KOPT-K1 (cell line): ENCODE data around the gene MGLL.
"Not testable (repeated sequence)": the region's sequence is repeated elsewhere in the genome, so short reads cannot be mapped to it uniquely, and the experiment has no call there.

Experiments
- H3K27ac ChIP-seq: fragments of 200-600 bp; sonication (generic); 2 replicates; pipeline ENCODE4 v1.5.1; 2016; ENCODE audit warnings: antibody characterized with exemption, mild to moderate bottlenecking, low read depth, low read length; ENCODE audit not compliant: poor library complexity, severe bottlenecking
- H3K36me3 ChIP-seq: fragments of 200-600 bp; sonication (generic); 2 replicates; pipeline ENCODE4 v1.5.1; 2017; ENCODE audit warnings: antibody characterized with exemption, mild to moderate bottlenecking, low read length, moderate library complexity; ENCODE audit not compliant: insufficient read depth
- H3K9me3 ChIP-seq: fragments of 200-600 bp; sonication (generic); 2 replicates; pipeline ENCODE4 v1.5.1; 2017; ENCODE audit warnings: antibody characterized with exemption, low read length, mild to moderate bottlenecking; ENCODE audit not compliant: insufficient read depth, poor library complexity, severe bottlenecking

MGLL gene

DNA sequence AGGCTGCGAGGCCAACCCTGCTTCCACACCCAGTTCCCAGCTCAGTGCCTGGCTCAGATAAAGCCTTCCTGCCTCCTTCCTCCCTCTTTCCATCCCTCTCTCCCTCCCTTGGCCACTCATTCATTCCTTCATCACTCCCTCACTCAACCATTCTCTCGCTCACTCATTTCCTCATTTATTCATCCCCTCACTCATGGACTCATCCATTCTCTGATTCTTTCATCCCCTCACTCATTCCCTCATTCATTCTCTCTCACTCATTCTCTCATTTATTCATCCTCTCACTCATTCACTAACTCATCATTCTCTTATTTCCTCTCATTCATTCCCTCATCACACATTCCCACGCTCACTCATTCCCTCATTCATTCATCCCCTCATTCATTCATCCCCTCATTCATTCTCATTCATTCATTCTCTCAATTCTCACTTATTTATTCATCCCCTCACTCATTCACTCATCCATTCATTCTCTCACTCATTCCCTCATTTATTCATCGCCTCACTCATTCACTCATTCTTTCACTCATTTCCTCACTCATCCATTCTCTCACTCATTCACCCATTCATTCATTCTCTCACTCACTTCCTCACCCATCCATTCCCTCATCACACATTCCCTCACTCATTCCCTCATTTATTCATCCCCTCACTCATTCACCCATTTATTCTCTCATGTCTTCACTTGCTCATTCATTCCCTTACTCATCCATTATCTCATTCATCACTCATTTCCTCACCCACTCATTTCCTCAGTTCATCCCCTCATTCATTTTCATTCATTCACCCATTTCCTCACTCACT, 136.4 kb downstream of the MGLL start:
- Histone ChIP-seq H3K9me3 (no peaks in the 10 kb centered on the region), H3K36me3 (no peaks in the 10 kb centered on the region), H3K27ac (no peak overlapping the region)

DNA sequence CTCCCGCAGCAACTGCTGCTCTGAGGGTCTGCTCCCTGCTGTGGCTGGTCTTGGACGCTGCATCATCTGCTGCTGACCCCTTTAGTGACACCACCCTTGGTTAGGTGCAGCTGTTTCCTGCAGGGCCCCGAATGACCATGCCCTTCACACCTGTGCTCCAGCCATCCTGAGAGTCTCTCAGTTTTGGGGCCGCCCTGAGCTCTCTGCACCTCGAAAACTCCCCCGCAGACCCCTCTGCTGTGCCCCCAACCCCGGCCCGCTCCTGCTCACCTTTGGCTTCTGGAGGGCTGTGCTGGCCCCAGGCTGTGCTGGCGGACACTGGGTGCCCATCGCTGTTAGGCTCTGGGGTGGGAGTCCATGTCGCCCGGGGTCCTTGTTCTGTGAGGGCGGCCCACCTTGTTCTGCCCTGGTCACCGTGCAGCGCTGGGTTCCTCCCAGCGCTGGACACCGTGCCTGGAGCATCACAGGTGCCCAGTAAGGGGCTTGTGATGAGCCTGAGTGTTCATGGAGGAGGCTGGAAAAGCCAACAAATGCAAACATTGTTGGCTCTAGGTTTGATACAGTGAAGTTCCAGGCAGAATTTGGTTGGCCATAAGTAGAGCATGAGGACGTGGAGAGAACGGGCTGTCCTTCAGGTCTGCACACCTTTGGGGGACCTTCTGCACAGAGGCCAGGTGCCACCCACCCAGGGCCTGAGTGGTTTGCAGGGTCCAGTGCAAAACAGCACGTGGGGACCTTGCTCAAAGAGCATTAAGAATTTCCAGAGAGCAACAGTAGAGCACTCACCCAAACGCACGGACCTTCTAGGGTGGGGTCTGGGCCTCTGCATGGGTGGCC, 137.2 kb downstream of the MGLL start:
- Histone ChIP-seq H3K9me3 (no peaks in the 10 kb centered on the region), H3K36me3 (no peaks in the 10 kb centered on the region), H3K27ac (no peak overlapping the region)

DNA sequence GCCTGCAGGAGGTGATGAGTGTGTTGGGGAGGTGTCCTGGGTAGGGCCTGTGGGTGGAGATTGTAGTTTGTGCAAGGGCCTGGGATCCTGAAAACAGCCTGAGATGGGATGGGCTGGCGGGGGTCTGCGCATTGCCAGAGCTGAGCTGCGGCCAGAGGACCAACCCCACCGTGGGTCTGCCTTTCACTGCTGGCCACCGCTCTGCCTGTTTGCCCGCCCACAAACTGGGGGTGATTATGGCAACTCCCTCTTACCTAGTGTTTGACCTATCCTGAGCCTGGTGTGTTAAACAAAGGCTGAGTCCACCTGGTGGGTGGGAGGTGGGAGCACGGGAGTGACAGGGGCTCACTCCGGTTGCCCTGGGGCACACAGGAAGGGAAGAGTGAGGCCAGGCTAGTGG, 139.8 kb downstream of the MGLL start:
- H3K27ac ChIP-seq: no peak overlapping the region
- H3K9me3 ChIP-seq: no peaks in the 10 kb centered on the region
- H3K36me3 ChIP-seq: no peaks in the 10 kb centered on the region; the same call in 1 of the 2 replicates

GRCh38 chr3:127682175-127682554, 140.2 kb downstream of the MGLL start:
- H3K9me3 ChIP-seq, H3K36me3 ChIP-seq, H3K27ac ChIP-seq: not testable (repeated sequence)

DNA sequence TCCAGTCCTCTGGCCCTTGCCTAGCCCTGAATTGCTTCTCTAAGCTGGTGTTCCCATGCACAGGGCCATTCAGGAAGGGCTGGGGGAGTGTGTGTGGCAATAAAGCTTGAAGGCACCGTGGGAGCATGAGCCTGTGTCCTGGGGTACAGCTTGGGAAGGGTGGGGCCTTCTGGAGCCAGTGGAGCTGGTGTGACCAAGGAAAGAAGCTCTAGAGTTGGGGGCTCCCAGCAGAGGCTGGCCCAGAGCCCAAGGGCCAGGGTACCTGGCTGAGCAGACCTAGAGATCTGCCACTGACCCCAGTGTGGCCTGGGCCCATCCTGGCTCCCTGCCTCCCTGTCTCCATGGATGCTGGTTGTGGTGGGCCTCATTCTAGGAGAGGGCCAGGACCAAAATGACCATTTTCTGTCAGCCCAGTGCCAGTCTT, 141.5 kb downstream of the MGLL start:
- Histone ChIP-seq H3K27ac (no peak overlapping the region), H3K36me3 (no peaks in the 10 kb centered on the region; the same call in 1 of the 2 replicates)

DNA sequence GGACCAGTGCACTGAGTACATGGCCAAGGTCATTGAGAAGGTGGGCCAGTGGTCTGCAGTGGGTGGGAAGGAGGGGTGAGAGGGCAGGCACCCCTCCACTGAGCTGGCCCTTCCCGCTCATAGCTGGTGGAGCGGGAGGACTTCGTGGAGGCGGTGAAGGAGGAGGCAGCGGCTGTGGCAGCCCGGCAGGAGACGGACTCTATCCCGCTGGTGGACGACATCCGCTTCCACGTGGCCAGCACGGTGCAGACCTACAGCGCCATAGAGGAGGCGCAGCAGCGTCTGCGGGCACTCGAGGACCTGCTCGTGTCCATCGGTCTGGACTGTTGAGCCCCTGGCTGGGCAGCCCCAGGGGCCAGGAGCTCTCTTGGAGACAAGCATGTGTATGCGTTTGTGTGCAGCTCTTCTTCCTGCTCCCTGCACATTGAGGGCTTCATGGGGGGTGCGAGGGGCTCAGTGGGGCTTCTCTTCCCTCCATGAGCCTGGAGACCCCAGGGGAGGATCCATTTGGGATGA, 142.1 kb downstream of the MGLL start:
- Histone ChIP-seq H3K9me3 (no peaks in the 10 kb centered on the region), H3K27ac (no peak overlapping the region), H3K36me3 (no peaks in the 10 kb centered on the region; the same call in 1 of the 2 replicates)

More for the DNA sequence above, 141.5 kb downstream of the MGLL start:
- no peaks in the 10 kb centered on the region for H3K9me3 ChIP-seq

- Histone ChIP-seq H3K27ac (no peak overlapping the region), H3K36me3 (no peaks in the 10 kb centered on the region; the same call in 1 of the 2 replicates), H3K9me3 (no peaks in the 10 kb centered on the region)
Observed at GRCh38 chr3:127679534-127680145, 142.7 kb downstream of the MGLL start.

DNA sequence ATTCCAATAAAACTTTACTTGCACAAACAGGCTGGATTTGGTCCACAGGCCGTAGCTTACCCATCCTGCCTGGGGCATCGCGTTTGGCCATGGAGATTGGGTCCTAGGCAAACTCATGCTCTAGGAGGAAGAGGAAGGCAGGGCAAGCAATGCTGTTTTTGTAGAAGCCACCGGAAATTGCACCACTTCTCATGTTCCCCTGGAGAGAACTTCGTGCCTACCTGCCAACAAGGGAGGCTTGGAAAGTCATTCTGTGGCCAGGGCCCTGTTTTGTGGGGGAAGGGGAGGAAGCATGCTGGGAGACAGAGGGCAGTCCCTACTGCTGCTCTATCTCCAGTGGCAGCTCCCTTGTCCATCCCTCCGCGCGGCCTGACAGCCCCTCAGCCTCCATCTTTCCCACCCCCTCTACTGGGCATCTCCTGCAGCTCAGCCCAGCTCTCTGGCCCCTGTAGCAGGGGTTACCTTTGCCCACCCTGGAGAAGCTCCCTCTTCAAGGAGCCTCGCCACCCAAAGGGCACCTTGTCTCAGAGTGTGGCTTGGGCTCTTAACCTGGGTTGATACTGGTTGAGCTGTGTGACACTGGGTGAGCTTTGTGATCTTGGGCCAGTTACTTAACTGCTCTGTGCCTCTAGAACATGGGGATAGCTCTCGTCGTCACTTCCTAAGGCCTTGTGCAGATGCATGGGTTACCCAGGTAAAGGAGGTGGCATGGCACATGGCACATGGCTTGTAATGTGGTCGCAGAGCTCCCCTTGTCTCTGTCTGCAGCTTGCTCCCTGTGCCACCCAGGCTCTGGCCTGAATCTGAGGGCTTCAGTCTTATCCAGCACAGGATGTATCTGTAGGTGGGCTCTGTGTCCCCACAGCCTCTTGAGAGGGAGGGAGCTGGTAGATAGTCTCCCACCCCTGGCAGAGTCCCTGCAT, 143.4 kb downstream of the MGLL start:
- Histone ChIP-seq H3K36me3 (no peaks in the 10 kb centered on the region; the same call in 1 of the 2 replicates), H3K9me3 (no peaks in the 10 kb centered on the region), H3K27ac (no peak overlapping the region)

DNA sequence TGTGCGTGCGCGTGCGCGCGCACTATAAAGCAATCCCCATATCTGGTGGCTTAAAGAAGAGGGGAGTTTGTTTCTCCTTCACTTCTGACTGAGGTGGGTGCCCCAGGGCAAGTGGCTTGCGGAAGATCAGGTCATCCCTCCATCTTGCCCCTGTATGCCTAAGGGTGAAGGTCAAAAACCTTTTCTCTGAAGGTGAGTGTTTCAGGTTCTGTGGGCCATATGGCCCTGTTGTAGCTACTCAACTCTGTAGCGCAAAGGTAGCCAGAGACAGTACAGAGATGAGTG, 144.1 kb downstream of the MGLL start:
- H3K27ac ChIP-seq: no peak overlapping the region
- H3K9me3 ChIP-seq: no peaks in the 10 kb centered on the region
- H3K36me3 ChIP-seq: no peaks in the 10 kb centered on the region; the same call in 1 of the 2 replicates

GRCh38 chr3:127677541-127678314, 144.6 kb downstream of the MGLL start:
- Histone ChIP-seq H3K9me3 (no peaks in the 10 kb centered on the region), H3K36me3 (no peaks in the 10 kb centered on the region; the same call in 1 of the 2 replicates), H3K27ac (no peak overlapping the region)

DNA sequence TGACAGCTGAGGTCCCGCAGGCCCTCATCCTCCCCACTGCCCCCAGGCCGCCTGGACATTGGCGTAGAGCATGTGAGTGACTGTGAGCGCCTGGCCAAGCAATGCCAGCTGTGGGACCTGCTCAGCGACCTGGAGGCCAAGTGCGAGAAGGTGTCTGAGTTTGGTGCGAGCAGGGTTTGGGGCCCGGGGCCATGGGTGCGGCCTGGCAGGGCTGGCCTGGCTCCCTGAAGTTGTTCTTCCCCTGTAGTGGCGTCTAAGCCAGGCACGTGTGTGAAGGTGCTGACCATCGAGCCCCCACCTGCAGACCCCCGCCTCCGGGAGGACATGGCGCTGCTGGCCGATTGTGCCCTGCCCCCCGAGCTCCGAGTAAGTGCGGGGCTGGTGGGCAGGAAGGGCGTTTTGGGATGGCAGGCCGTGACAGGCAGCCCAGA, 145.4 kb downstream of the MGLL start:
- Histone ChIP-seq H3K36me3 (no peaks in the 10 kb centered on the region; the same call in 1 of the 2 replicates), H3K9me3 (no peaks in the 10 kb centered on the region), H3K27ac (no peak overlapping the region)

- Histone ChIP-seq H3K9me3 (no peaks in the 10 kb centered on the region), H3K36me3 (no peaks in the 10 kb centered on the region; the same call in 1 of the 2 replicates), H3K27ac (no peak overlapping the region)
Observed at GRCh38 chr3:127676456-127676855, 145.9 kb downstream of the MGLL start.

DNA sequence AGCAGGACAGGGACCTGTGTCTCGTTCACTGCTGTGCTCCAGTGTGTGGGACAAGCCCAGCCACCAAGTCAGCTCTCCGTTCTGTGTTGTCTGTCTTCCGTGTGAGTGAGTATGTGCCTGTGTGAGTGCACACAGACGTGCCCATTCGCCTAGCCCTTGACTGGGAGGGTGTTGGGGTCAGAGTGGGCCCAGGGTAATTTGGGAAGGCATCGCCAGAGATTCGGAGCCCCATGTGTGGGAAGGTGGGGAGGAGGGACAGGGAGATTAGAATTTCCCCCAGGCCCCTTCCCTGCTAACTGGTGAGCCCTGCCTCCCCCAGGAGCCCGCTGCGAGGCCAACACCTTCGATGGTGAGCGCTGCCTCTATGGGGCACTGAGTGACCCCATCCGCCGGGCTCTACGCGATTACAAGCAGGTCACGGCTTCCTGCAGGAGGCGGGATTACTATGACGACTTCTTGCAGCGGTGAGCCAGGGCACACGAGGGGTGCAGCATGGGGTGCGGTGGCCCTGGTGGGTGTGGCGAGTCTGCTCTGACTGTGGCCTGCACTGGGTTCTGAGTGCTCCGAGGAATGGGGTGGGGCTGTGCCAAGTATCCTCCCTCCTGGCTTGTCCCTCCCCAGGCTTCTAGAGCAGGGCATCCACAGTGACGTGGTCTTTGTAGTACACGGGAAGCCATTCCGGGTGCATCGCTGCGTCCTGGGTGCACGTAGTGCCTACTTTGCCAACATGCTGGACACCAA, 146.5 kb downstream of the MGLL start:
- H3K36me3 ChIP-seq: no peaks in the 10 kb centered on the region; the same call in 1 of the 2 replicates
- no peak overlapping the region for H3K27ac ChIP-seq
- H3K9me3 ChIP-seq: no peaks in the 10 kb centered on the region
